ENCODE data around the gene SFT2D1.
"Not testable (repeated sequence)": the region's sequence is repeated elsewhere in the genome, so short reads cannot be mapped to it uniquely, and the experiment has no call there.

SFT2D1 gene

GRCh38 chr6:166364456-166364855 is 22.1 kb upstream of the SFT2D1 start:
- no peak overlapping the region for H3K4me3 ChIP-seq (ENCODE audit: low read depth, low read length)
- no peak for TF ChIP-seq CTCF (IDR thresholded peaks at IDR 0.05; ENCODE audit: borderline replicate concordance, insufficient read depth, low read depth, low read length)

DNA sequence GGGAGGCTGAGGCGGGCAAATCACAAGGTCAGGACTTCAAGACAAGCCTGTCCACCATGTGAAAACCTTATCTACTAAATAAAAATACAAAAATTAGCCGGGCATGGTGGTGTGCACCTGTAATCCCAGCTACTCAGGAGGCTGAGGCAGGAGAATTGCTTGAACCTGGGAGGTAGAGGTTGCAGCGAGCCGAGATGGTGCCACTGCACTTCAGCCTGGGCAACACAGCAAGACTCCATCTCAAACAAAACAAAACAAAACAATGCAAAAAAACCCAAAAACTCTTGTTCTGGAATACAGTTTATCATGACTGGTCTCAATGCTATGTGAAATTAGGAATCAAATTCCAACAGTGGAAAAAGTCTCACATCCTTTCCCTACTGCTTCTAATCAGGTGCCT is 20.1 kb upstream of the SFT2D1 start:
- not testable (repeated sequence) for H3K4me3 ChIP-seq (ENCODE audit: low read depth, low read length)

DNA sequence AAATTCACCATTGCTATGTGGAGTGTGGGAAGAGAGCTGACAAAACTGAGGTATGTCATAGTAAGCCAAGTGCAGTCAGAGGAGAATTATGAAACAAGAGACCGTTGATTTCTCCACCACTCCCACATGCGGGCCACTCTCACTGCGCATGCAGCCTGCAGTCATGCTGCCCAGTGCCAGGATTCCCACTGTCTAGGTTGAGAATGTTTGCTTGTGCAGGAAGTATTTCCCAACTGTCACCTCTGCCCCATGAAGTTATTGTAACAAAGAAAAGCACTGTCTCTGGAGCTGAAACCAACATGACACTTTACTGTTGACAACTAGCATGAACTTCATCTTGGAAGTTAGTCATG is 18.7 kb upstream of the SFT2D1 start:
- TF ChIP-seq CTCF (IDR thresholded peaks at IDR 0.05; ENCODE audit: borderline replicate concordance, insufficient read depth, low read depth, low read length) = no peak
- H3K4me3 ChIP-seq (ENCODE audit: low read depth, low read length) = no peak overlapping the region

DNA sequence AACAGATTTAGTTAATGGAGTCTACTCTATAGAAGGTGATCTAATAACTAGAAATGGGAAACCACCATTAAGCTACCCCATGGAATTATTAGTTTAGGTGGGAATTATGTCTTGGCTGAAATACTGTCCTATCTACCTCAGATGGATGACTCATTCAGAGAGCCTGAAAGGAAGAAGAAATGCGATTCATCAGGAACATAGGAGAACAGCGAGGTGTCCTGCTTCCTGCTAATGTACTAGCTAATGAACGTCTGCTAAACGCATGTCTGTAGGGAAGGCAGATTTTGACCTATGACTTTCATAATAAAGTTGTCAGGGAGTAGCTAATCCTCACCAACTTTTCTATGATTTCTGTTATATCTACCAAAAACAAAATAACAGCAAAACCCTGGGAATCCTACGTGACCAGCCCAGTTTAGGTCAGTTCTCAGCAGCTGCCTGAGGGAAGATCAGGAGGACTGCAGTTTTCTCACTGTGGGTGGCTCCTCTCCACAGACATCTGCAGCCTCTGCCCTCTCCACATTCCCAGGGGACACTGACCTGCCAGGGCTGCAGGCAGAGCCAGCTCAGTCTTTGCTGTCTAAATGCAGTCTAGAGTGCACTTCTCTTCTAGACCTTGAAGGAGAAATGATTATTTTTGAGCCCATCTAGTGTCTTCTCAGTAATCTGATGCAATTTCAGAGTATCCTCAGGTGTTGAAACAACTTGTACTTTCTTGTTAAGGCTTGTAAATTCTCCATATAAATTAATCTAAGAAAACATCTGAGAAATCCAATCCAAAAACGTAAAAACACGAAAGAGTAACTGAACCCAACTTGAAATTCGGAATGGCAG is 18.1 kb upstream of the SFT2D1 start:
- no peak overlapping the region for H3K4me3 ChIP-seq (ENCODE audit: low read depth, low read length)
- TF ChIP-seq CTCF (IDR thresholded peaks at IDR 0.05; ENCODE audit: borderline replicate concordance, insufficient read depth, low read depth, low read length) = no peak

- H3K4me3 ChIP-seq (ENCODE audit: low read depth, low read length) = no peak overlapping the region
- TF ChIP-seq CTCF (IDR thresholded peaks at IDR 0.05; ENCODE audit: borderline replicate concordance, insufficient read depth, low read depth, low read length) = no peak
Measured at GRCh38 chr6:166355552-166355951, 13.2 kb upstream of the SFT2D1 start.

DNA sequence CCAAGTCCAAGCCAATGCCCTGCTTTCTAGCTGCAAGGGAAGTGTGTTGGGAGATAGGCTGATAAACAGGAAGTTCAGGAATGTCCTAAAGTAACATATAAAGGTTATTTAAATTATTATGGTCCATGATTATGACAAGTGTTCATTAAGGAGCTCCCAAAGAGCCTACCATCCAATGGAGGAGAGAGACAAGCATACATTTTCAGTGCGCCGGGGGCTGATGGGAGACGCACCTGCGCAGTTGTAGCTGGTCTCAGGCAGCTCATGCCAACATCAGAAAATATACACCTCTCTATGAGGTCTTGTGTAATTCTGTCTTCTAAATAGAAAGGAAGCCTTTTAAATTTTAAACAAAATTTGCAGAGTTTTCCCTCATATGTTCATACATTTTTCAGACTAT is 12.6 kb upstream of the SFT2D1 start:
- H3K4me3 ChIP-seq (ENCODE audit: low read depth, low read length) = no peak overlapping the region
- TF ChIP-seq CTCF (IDR thresholded peaks at IDR 0.05; ENCODE audit: borderline replicate concordance, insufficient read depth, low read depth, low read length) = no peak

DNA sequence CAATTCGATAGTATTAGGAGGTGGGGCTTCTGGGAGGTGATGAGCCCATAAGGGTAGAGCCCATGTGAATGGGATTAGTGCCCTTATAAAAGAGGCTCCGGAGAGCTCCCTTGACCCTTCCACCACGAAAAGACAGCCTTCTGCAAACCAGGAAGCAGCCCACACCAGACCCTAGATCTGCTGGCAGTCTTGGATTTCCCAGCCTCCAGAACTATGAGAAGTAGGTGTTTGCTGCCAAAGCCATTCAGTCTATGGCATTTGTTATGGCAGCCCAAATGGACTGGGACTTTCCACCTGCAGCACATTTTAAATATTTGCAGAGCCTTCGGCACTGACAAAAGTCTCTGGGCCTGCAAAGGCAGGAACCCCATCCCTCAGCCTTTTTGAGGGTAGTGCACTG is 11.8 kb upstream of the SFT2D1 start:
- no peak overlapping the region for H3K4me3 ChIP-seq (ENCODE audit: low read depth, low read length)
- TF ChIP-seq CTCF (IDR thresholded peaks at IDR 0.05; ENCODE audit: borderline replicate concordance, insufficient read depth, low read depth, low read length) = no peak

Measured in GM12875 (cell line).